GDM1 (cell line): ENCODE measurements around the gene KHDC4.
A peak's percentile ranks its signal among the peaks of the same experiment; 100 is the strongest.
"Not testable (repeated sequence)": the region's sequence is repeated elsewhere in the genome, so short reads cannot be mapped to it uniquely, and the experiment has no call there.

Source experiments
- DNase-seq: peaks from one replicate; lab custom pipeline; 2025; lab: John Stamatoyannopoulos, UW

The KHDC4 gene

GRCh38 chr1:155940993-155941844 lies 7.0 kb upstream of the KHDC4 start, which contains the start of gene RXFP4:
RXFP4 (plus strand) TSS chr1:155941638; CDS start chr1:155941710, 72 bp downstream.
- no peak for DNase-seq

DNA sequence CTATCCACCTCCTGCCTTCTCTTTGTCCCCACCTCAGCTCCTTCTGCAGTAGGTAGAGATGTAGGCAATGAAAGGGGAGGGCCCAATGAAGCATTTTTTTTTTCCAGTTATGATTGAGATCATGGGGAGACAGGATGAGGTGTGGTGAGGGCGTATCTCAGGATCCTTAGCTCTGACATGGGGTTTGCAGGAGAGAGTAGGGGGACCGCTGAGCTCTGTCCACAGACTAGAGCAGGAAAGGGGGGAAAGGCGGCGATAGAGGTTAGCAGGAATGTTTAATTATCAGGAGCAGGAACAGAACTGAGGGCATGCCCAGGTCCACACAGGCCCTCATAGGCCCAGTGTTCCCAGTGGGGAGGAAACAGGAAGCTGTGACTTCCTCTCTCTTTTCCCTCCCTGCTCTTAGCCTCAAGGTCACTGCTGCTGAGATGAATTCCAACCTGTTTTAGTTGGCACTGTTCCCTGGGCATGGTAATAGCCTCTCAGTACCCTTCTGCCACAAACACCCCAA lies 6.3 kb upstream of the KHDC4 start:
- peak; percentile 32 for DNase-seq

- DNase-seq: peak; percentile 55
Observed at GRCh38 chr1:155938220-155938627, 4.0 kb upstream of the KHDC4 start.

DNA sequence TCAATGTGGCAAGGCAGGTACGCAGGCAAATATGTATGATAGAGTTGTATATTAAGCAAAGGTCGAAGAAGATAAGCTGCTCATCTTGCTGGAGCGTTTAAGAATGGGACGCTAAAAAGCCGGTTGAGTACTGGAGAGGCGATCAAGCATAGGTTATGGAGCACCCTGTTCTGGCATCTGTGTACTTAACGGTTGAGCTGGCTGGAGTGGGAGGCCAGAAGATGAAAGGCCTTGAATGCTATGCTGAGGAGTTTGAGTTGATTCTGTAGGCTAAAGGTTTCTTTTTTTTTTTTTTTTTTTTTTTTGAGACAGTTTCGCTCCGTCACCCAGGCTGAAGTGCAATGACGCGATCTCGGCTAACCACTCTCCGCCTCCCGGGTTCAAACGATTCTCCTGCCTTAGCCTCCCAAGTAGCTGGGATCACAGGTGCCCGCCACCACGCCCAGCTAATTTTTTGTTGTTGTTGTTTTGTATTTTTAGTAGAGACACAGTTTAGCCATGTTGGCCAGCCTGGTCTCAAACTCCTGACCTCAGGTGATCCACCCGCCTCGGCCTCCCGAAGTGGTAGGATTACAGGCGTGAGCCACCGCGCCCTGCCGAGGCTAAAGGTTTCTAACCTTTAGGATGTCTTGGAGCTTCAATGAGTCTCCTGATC lies 850 bp upstream of the KHDC4 start:
- no peak for DNase-seq

DNA sequence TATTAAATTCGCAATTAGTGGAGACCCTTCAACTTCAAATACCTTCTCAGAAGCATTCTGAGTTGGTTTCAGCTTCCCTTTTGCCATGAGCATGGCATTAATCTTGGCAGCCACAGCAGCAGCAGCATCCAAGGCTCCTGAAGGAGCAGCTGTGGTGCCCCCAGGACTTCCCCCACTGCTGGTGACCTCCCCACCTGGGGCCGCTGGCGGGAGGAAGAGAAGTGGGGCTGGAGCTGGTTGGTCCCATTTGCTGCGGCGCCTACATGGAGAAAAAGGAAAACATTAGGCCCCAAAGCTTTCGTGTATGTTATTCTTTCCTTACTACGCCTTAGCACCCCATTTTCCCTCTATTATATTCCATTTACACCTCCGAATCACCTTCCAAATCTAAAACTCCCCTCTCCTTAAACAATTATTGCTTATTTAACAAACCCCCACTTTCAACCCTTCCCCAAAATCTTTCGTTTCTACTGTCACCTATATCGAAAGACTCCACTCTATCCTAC lies 569 bp downstream of the KHDC4 start:
- DNase-seq: no peak

GRCh38 chr1:155932487-155932886 lies 1.7 kb downstream of the KHDC4 start:
- no peak for DNase-seq

- DNase-seq: no peak
Observed at GRCh38 chr1:155932081-155932480, 2.1 kb downstream of the KHDC4 start.

GRCh38 chr1:155931332-155932038 lies 2.7 kb downstream of the KHDC4 start:
- no peak for DNase-seq

- not testable (repeated sequence) for DNase-seq
Observed at GRCh38 chr1:155930725-155931124, 3.5 kb downstream of the KHDC4 start.

GRCh38 chr1:155929057-155929456 lies 5.2 kb downstream of the KHDC4 start:
- no peak for DNase-seq

GRCh38 chr1:155925506-155925905 lies 8.7 kb downstream of the KHDC4 start:
- DNase-seq: no peak

- no peak for DNase-seq
Observed at GRCh38 chr1:155920717-155921116, 13.5 kb downstream of the KHDC4 start.

GRCh38 chr1:155919801-155920200 lies 14.4 kb downstream of the KHDC4 start:
- DNase-seq: no peak

DNA sequence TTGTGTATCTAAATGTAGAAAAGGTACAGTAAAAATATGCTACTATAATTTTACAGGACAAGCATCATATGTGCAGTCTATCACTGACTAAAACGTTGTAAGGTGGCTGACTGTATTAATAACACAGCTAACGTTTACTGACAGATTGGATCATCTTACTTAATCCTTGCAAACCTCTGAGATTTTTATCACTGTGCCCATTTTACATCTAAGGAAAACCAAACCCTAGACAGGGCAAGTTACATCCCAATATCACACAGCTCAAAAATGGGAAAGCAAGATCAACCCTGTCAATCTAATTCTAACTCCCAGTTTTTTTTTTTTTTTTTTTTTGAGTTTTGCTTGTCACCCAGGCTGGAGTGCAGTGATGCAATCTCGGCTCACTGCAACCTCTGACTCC lies 15.6 kb downstream of the KHDC4 start:
- DNase-seq: no peak

DNA sequence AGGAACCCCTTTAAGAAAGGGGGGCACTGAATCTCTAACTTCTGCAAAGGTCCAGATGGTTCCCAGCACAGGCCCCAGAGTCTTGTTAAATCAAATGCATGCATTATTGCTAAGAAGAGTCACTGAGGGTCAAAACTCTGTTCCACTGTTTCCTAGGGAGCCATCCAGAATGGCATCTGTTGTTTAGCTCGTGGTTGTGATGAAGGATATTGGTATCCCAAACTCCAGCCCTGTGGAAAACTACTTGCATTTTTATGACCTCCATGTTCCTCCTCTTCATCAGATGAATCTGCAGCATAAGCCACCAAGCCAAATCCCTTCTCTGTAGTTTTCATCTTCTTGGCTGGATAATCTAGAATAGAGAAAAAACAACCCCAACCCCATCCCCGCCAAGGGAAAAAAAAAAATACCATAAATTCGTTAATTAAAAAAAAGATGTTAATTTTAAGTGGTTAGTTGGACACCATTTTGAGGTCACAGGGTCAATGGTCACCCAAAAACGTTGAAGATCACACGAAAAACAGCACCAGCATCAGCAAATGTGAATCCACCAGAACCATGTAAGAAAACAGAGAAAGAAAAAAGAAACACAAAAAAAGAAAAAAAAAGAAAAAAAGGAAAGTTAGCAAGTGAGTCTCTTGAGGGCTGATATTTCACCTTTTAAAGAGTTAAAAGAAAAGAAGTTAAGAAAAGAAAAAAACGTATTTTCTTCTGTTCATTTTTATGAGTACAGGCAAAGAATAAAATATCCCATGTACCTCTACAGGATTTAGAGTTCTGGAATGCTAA lies 20.1 kb downstream of the KHDC4 start:
- no peak for DNase-seq

- no peak for DNase-seq
Observed at GRCh38 chr1:155912056-155912536, 22.1 kb downstream of the KHDC4 start.

DNA sequence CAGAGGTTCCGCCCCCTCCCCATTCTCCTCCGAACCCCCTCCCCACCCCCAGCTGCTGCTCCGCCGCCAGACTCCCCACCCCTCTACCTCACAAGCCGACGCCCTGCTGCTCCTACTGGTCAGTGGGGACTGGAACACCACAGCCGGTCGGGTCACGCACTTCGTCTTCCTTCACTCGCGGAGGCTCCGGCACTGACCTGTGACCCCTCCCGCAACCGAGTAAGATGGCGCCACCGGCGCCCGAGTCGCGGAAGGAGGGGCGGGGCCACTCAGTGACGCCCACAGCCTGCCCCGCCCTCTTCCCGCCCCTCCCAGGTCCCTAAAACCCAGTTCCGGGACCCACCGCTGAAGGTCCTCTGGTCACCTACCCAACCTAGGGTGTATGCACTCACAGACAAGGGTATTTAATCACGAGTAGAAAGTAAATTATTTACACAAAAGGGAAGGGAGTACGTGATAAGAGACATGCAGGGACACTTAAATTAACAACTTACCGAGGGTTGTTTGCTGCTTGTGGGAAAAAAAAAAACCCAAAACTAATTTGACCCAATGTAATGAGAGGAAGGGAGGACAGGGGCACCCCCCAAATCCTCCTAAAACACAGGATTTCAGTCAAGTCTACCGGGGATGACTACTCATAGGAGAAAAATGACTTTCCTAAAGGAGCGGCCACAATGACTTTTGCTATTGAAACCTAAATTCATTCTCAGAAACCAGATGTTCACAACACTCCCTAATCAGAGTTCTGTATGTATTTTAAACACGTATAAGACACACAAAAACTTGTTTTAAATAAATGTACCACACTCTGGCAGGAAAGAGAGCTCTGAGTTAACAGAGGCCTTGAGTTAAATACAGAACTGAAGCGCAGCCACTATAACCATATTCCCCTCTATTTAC lies 22.8 kb downstream of the KHDC4 start, which contains the start of gene RIT1:
RIT1 (minus strand) TSS at position 194 of the 900 bp plus-strand sequence. CDS start 588 bp downstream, outside the sequence.
- peak; percentile 62 for DNase-seq

DNA sequence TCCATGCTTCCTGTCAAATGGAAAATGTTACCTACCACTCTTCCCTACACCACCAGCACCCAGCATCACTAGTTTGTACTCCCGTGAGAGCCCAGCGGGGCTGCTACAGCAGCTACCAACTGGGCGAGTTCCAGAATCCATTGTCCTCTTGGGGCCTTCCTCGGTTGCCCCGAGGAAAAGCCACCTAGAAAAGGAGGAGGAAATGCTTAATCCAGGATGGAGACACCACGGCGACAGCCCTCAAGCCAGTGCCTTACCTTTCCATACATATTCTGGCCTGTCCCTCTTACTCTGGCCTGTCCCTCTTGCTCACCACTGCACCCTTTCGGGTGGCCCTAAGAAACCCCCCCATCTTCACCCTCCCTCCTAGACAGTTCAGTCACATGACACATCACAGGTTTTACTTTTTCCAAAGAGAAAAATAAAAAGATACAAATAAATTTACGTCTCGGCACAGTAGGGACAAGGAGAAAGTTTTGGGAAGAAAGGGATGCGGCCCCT lies 23.5 kb downstream of the KHDC4 start:
- DNase-seq: no peak

DNA sequence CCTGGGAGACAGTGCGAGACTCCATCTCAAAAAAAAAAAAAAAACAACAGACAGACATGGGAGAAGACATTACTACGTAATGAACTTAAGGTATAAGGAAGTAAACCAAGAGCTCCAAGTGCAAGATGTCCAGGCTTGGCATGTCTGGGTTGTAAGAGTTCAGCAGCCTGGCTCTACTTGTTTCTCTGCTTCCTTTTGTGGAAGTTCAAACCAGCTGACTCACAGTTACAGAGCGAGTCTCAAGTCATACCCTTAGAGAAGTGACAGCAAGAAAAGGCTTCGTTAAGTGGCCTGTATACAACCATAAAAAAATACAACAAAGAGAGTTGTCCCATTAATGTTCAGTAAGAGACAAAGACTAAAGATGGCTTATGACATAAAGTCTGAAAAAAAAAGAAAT lies 24.3 kb downstream of the KHDC4 start:
- peak; percentile 65 for DNase-seq

DNA sequence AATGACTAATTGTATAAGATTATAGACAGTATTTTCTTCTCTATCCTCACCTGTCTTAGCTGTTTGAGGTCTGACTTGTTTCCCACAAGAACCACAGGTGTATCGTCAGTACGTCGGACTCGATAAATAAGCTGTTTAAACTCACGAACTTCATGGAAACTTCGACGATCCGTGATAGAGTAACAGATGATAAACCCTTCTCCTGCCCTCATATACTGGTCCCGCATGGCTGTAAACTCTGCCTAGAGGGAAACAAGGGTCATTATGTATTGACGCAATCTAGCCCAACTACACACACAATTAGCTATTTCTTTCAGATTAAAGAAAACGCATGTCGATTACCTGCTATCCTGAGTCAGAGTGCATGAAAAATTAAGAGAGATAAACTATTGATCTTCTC lies 30.0 kb downstream of the KHDC4 start:
- no peak for DNase-seq
